ENCODE data around the gene RIOK3.
"Not testable (repeated sequence)": the region's sequence is repeated elsewhere in the genome, so short reads cannot be mapped to it uniquely, and the experiment has no call there.

Gene RIOK3

DNA sequence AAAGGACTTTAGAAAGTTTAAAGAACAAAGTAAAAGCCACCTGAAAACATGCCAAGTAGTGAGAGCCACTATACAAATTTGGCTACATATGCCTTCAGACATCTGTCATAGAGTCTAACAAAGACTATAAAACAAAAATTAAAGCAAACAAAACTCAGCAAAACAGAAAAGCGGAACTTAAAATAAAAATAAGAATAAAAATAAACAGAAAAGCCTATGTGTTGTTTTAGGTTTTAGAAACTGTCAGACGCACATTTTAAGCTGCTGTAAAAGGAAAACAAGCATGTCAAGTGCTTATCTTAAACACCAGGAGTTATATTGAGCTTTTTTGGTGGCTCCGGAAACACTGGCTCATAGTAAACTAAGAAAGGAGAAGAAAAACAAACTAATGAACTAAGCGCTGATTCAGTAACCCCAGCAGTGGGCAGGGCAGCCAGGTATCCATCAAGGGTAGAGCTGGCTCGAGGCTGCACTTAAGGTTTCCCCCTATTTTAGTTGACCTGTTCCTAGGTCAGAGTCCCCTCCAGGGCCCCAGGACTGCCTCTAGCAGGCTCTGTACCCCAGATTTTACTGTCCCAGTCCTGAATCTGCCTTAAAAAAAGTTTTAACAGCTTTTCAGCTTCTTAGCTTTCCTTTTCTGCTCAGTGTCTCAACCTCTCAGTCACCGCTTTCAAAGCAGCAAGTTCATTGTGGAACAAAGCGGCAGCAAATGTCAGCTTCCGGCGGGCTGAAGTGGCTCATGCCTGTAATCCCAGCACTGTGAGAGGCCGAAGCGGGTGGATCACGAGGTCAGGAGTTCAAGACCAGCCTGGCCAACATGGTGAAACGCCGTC lies 34.9 kb downstream of the RIOK3 start:
- no peak for DNase-seq (ENCODE audit: low read depth, low spot score)
- no peak overlapping the region for H3K4me3 ChIP-seq (ENCODE audit: low read length)

DNA sequence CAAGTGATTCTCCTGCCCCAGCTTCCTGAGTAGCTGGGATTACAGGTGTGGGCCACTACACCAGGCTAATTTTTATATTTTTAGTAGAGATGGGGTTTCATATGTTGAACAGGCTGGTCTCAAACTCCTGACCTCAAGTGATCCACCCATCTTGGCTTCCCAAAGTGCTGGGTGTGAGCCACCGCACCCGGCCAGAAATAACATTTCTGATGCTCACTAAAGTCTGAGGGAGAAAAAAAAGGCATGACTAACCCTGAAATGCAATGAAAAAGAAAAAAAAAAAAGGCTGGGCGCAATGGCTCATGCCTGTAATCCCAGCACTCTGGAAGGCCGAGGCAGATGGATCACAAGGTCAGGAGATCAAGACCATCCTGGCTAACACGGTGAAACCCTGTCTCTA lies 36.5 kb downstream of the RIOK3 start:
- H3K4me3 ChIP-seq (ENCODE audit: low read length); DNase-seq (ENCODE audit: low read depth, low spot score): not testable (repeated sequence)

DNA sequence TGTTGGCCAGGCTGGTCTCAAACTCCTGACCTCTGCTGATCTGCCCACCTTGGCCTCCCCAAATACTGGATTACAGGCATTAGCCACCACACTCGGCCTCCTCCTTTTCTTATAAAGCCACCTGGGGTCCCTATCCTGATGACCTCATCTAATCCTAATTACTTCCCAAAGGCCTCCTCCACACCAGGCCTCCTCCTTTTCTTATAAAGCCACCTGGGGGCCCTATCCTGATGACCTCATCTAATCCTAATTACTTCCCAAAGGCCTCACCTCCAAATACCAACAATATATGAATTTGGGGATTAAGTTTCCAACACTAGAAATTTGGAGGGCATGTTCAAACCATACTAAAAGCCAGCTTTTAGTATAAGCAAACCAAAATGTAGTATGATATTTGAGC lies 40.6 kb downstream of the RIOK3 start:
- H3K4me3 ChIP-seq (ENCODE audit: low read length), result no peak overlapping the region
- DNase-seq (ENCODE audit: low read depth, low spot score), result no peak

DNA sequence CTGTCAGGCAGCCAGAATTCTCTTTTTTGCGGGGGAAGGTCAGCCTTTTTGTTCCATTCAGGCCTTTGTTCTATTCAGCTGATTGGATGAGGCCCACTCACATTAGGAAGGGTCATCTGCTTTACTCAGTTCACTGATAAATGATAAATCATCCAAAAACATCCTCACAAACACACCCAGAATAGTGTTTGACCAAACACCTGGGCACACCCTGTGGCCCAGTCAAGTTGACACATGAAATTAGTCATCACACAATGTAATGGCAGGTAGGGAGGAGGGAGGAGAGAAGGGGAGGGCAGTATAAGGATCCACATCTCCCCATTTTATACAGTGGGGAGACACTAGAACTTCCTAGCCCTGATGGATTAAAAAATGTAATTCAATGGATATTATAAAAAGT lies 41.9 kb downstream of the RIOK3 start:
- DNase-seq (ENCODE audit: low read depth, low spot score), result no peak
- H3K4me3 ChIP-seq (ENCODE audit: low read length), result no peak overlapping the region

DNA sequence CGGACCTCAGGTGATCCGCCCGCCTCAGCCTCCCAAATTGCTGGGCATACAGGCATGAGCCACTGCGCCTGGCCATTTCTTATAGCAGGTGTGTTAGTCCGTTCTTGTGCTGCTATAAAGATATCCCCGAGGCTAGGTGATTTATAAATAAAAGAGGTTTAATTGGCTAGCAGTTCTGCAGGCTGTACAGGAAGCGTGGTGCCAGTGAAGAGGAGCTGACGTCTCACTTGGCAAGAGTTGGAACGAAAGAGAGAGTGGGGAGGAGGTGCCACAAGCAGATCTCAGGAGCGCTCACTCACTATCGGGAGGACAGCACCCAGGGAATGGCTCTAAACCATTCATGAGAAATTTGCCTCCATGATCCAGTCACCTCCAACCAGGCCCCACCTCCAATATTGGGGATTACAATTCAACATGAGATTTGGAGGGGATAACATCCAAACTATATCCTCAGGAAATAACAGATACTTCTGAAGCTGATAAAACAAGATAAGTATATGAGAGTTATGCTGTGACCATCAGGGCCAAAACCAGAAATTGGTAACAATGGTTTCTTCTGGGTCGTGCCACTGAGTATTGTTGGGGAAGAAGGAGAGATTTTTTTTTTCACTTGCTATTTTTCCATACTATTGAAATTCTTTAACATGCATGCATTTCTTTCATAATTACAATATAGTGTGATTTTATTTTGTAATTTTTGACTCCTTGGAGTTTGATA lies 42.8 kb downstream of the RIOK3 start:
- H3K4me3 ChIP-seq (ENCODE audit: low read length), result no peak overlapping the region
- no peak for DNase-seq (ENCODE audit: low read depth, low spot score)

DNA sequence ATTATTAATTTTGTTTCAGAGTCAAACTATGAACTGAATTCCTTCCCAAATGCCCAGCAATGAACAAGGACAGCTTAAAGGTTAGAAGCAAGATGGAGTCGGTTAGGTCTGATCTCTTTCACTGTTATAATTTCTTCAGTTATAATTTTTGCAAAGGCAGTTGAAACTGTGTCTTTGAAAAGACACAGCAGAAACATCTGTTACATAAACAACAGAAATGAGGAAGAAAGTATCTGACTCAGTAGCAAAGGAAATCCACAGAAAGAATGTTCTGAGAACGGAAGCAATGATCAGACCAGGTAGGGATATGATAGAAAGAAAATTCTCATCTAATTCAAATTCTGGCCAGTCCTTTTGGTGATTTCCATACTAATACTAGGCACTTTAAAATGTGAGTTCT lies 45.0 kb downstream of the RIOK3 start:
- no peak for DNase-seq (ENCODE audit: low read depth, low spot score)
- H3K4me3 ChIP-seq (ENCODE audit: low read length), result no peak overlapping the region

DNA sequence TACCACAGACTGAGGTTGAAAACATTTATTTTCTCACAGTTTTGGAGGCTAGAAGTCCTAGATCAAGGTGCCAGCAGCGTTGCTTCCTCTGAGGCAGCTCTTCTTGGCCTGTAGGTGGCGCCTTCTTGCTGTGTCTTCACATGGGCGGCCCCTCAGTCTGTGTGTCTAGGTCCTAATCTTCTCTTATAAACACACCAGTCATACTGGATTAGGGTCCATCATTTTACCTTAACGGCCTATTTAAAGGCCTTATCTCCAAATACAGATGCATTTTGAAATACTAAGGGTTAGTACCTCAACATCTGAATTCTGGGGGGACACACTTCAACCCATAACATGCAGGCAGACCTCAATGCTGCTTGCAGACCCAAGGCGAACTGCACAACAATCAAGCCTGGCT lies 45.8 kb downstream of the RIOK3 start:
- peak; percentile 67 for DNase-seq (ENCODE audit: low read depth, low spot score)
- H3K4me3 ChIP-seq (ENCODE audit: low read length), result no peak overlapping the region

DNA sequence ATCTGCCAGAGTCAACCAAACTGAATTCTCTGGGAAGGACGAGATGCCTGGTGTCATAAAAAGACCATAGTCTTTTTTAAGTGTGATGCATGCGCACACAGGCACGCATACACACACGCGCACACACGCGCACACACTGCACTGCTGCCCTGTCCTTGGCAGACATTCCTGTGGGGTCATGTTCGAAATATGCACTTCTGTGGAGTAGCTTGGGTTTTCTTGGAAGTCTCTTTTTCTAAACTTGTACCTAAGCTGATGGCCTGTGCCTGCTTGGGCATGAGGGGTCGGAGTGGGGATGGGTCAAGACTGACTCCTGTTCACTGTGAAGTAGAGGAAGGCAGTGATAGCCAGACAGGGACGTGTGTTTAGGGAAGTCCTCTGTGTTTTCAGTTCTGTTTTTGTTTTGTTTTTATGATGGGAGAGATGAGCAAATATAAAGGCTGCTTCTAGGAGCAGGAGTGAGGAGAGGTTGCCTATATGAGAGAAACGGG lies 46.2 kb downstream of the RIOK3 start:
- DNase-seq (ENCODE audit: low read depth, low spot score), result no peak
- no peak overlapping the region for H3K4me3 ChIP-seq (ENCODE audit: low read length)

DNA sequence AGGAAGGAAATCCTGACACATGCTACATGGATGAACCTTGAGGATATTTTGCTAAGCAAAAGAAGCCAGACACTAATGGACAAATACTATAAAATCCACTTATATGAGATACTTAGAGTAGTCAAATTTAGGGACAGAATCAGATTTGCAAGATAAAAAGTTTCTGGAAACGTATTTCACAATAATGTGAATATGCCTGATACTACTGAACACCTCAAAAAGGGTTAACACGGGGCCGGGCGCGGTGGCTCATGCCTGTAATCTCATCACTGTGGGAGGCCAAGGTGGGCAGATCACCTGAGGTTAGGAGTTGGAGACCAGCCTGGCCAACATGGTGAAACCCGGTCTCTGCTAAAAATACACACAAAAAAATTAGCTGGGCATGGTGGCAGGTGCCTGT lies 48.5 kb downstream of the RIOK3 start:
- no peak for DNase-seq (ENCODE audit: low read depth, low spot score)
- no peak overlapping the region for H3K4me3 ChIP-seq (ENCODE audit: low read length)

DNA sequence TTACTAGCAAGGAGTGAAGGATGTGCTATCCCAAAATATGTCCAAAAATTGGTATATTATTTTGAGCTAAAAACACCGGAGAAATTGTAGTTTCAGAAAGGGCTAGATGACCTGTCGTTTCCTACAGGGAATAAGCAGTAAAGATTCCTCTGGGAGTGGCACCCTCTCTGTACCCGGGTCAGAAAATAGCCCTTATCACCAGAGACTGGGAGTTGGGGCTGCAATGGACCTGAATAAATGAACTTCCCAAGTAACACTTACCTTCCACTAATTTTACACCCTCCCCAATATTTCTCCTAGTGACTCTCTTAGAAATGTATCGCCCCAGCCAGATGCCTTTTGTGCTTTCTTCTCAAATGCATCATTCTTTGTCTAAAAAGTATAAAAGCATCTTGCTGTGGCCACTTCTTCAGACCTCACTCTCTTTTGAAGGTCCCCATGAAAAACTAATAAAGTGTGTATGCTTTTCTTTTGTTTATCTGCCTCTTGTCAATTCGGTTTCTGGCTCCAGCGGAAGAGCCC lies 49.5 kb downstream of the RIOK3 start:
- peak overlapping the region; percentile 73 for H3K4me3 ChIP-seq (ENCODE audit: low read length)
- no peak for DNase-seq (ENCODE audit: low read depth, low spot score)

DNA sequence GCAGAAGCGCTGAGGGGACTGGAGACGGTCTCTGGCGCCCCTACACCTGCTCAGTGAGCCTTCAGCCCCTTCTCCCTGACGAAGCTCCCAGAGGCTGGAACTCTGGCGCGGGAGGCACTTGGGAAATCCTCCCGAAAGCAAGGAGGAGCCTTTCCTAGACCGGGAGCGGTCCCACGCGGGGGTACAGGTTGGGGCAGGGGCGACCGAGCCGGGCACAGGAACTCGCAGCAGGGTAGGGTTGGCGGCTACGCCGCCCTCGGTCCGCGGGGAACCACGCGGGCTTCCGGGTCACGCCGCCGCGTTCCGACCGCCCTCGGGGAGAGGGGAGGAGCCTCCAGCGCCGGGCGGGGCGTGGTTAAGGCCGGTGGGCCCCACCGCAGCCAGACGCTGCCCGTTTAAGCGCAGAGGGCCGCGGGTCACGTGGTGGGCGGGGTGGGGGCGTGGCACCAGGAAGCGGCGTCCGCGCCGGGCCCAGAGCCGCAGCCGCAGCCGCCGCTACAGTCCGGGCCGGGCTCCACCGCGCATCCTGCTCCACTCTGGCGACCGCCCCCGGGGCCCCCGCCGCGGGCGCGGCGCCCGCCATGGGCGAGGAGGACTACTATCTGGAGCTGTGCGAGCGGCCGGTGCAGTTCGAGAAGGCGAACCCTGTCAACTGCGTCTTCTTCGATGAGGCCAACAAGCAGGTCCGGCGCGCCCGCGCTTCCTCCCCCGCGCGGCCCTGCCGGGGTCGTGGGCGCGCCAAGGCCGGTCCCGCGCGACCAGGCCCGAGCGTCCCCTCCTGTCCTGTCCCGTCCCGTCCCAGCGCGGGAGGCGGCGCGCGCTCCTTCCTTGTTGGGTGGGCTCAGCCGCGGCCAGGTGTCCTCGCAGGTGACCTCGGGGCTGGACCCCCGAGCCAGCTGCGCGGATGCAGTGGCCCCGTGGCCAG lies 50.2 kb downstream of the RIOK3 start, which contains the start of gene RMC1:
Gene RMC1, plus strand, starts transcription at position 474 of the 925 bp plus-strand sequence. Its CDS starts 108 bp downstream, at position 582.
- peak; percentile 84 for DNase-seq (ENCODE audit: low read depth, low spot score)
- peak within 1 kb of the TSS; percentile 78 for H3K4me3 ChIP-seq (ENCODE audit: low read length)

DNA sequence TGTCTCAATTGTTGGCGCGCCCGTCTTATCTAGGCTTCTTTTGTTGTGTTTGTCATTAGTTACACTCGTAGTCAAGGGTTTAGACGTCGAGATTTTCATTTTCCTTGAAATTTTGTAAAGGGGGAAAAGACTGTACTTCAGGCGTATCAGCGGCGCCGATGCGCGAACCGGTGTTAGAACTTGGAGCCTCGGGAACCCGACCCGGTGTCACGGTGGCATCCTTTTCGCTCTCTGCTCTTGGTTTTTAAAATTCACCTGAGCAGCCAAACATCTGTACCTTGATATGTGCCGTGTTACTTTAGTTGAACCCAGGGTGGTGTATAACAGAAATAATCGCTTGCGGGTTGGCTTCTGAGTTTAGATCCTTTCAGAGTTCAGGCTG lies 50.9 kb downstream of the RIOK3 start:
- no peak for DNase-seq (ENCODE audit: low read depth, low spot score)
- peak overlapping the region; percentile 78 for H3K4me3 ChIP-seq (ENCODE audit: low read length)

DNA sequence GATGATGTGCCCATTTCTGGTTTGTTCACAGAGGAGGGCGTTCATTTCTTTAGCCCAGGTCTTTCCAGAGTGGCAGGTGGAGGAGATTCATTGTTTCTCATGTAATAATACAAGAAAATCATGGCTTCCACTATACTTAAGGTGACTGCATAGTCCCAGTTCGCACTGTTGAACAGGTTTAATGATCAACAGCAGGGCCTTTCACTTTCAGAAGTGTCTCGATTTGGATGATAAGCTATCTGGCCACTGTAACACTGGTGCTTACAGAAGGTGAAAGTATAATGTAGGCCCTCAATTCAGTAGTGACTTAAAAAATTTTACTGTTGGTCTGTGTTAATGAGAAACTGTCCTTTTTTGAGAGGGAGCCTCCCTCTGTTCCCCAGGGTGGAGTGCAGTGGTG lies 51.6 kb downstream of the RIOK3 start:
- DNase-seq (ENCODE audit: low read depth, low spot score), result no peak
- peak overlapping the region; percentile 78 for H3K4me3 ChIP-seq (ENCODE audit: low read length)

DNA sequence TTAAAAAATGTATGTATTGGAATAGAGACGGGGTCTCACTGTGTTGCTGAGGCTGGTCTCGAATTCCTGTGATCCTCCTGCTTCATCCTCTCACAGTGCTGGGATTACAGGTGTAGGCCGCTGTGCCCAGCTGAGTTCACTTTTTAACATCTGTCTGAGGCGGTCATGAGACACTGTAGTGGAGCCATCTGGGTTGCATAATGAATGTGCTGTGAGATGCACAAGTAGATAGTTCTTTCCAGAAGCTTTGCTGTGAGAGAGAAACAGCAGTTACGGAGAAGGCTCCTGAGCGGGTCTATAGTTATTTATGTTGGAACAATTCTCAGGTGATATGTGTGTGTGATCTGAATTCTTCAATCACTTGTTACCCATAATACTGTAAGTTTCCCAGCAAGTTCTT lies 53.3 kb downstream of the RIOK3 start:
- H3K4me3 ChIP-seq (ENCODE audit: low read length), result no peak overlapping the region
- no peak for DNase-seq (ENCODE audit: low read depth, low spot score)

DNA sequence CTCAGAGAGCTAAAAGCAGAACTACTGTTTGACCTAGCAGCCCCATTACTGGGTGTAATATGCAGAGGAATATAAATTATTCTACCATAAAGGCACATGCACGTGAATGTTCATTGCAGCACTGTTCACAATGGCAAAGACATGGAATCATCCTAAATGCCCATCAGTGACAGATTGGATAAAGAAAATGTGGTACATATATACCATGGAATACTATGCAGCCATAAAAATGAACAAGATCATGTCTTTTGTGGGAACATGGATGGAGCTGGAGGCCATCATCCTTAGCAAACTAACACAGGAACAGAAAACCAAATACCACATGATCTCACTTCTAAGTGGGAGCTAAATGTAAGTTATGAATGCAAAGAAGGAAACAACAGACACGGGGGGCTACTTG lies 57.8 kb downstream of the RIOK3 start:
- not testable (repeated sequence) for DNase-seq (ENCODE audit: low read depth, low spot score); H3K4me3 ChIP-seq (ENCODE audit: low read length)

DNA sequence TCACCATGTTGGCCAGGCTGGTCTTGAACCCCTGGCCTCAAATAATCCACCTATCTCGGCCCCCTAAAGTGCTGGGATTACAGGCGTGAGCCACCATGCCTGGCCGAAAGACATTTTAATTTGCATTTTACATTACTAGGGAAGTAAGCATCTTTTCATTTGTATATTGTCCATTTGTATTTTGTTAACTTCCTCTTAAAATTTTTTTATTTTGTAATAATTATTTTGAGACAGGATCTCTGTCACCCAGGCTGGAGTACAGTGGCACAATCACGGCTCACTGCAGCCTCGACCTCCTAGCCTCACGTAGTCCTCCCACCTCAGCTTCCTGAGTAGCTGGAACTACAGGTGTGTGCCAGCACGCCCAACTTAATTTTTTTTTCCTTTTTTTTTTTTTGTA lies 59.1 kb downstream of the RIOK3 start:
- not testable (repeated sequence) for H3K4me3 ChIP-seq (ENCODE audit: low read length); DNase-seq (ENCODE audit: low read depth, low spot score)

DNA sequence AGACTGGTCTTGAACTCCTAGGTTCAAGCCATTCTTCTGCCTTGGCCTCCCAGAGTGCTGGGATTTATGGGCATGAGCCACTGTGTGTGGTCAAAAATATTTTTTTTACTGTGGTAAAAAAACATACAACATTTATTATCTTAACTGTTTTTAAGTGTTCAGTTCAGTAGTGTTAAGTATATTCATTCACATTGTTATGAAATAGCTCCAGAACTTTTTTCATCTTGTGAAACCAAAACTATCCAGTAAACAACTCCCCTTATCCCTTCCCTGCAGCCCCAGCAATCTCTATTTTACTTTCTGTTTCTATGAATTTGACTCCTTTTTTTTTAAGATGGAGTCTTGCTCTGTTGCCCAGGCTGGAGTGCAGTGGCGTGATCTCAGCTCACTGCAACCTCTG lies 59.6 kb downstream of the RIOK3 start:
- no peak overlapping the region for H3K4me3 ChIP-seq (ENCODE audit: low read length)
- no peak for DNase-seq (ENCODE audit: low read depth, low spot score)

DNA sequence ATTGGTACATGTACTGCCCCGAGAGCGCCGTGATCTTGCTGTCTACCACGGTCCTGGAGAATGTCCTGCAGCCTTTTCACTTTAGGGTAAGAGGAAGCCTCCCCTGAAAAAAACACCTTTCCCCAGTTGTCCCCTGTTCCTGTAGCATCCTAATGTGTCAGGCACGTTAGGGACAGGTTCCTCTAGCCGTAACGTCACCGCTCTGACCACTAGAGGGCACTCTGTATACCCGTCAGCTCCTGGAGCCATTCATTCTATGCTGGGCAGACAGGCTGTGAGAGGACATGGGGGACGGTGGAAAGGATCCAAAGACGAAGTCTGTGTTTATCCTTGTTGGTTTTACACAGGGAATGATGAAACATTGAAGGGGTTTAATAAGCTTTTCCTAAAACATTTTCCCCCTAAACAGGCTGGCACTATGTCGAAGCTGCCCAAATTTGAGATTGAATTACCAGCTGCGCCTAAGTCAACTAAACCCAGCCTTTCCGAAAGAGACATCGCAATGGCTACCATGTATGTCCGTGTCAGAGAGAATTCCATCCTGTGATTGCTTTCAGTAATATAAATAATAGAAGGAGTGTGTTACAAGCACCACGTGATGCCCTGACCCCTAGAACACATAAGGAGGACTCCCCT lies 62.9 kb downstream of the RIOK3 start:
- H3K4me3 ChIP-seq (ENCODE audit: low read length), result no peak overlapping the region
- peak; percentile 69 for DNase-seq (ENCODE audit: low read depth, low spot score)

DNA sequence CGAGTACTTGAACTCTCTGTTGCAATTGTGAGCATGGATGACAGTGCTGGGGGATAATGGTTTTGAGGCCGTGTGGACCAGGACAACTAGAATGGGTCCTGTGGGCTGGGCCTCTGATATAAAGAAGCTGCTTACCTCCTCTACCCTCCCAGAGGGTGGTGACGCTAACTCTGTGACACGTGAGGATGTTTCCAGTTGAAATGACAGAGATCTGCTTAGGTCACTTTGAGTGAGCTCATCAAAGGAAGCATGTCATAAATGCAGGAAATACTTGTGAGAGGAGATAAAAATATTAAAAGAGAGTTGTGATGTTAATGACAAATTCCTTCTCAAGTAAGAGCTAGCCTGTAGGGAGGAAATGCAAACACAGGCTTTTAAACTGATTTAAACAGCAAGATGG lies 66.6 kb downstream of the RIOK3 start:
- H3K4me3 ChIP-seq (ENCODE audit: low read length), result no peak overlapping the region
- no peak for DNase-seq (ENCODE audit: low read depth, low spot score)
